ENCODE measurements around the gene FRAS1. TPM values are rescaled to one million over a fixed set of nuclear protein-coding genes. Genes with fewer than 3 reads are reported as not detected.
"Not testable (repeated sequence)": the region's sequence is repeated elsewhere in the genome, so short reads cannot be mapped to it uniquely, and the experiment has no call there.

Gene FRAS1
- total RNA-seq, 4 donors from 2014 or later: 3.4 to 11.7 (median 4.2) TPM

- WGBS, 2 donors (ENCODE audit: low coverage in 1 of 2): 65 to 70% methylated on average over 5 of the region's 5 CpGs
- Histone ChIP-seq H3K4me1 (peaks cover 0 to 18% (median 0%) of the 10 kb centered on the region in 3 donors), H3K27ac (peak overlapping the region in 3 of 4 donors; percentile 10 to 47 (median 41)), H3K9me3 (no peaks in the 10 kb centered on the region), H3K27me3 (no peaks in the 10 kb centered on the region), H3K4me3 (no peak overlapping the region), H3K36me3 (no peaks in the 10 kb centered on the region)
- no peak for TF ChIP-seq POLR2A (IDR thresholded peaks at IDR 0.05)
- no peak for TF ChIP-seq POLR2AphosphoS5 (IDR thresholded peaks at IDR 0.05)
- no peak for TF ChIP-seq EP300 (IDR thresholded peaks at IDR 0.05)
- TF ChIP-seq CTCF (IDR thresholded peaks at IDR 0.05): no peak
- ATAC-seq: no peak
Measured at GRCh38 chr4:78545275-78546246, 488.4 kb downstream of the FRAS1 start.

GRCh38 chr4:78547899-78548298 is 490.8 kb downstream of the FRAS1 start:
- not testable (repeated sequence) for H3K9me3 ChIP-seq, H3K4me3 ChIP-seq, H3K27ac ChIP-seq, ATAC-seq, H3K36me3 ChIP-seq, H3K27me3 ChIP-seq
- peaks cover 0 to 37% (median 0%) of the 10 kb centered on the region in 3 donors for H3K4me1 ChIP-seq
- no CpG with 5 or more reads among the region's 28 CpGs for WGBS, 2 donors (ENCODE audit: low coverage in 1 of 2)

GRCh38 chr4:78548889-78549288 is 491.8 kb downstream of the FRAS1 start:
- not testable (repeated sequence) for H3K27ac ChIP-seq, H3K4me3 ChIP-seq, H3K9me3 ChIP-seq, H3K36me3 ChIP-seq, ATAC-seq, H3K27me3 ChIP-seq
- peaks cover 0 to 47% (median 3%) of the 10 kb centered on the region in 3 donors for H3K4me1 ChIP-seq
- 75 to 96% methylated on average over 1 to 2 of the region's 4 CpGs for WGBS, 2 donors (ENCODE audit: low coverage in 1 of 2)

- ATAC-seq: peak; percentile 70
- Histone ChIP-seq H3K9me3 (no peaks in the 10 kb centered on the region), H3K4me3 (peak within 1 kb of the TSS; percentile 44 to 61), H3K4me1 (peaks cover 0 to 32% (median 3%) of the 10 kb centered on the region in 3 donors), H3K27ac (peak within 1 kb of the TSS; percentile 14 to 96 (median 85)), H3K27me3 (no peaks in the 10 kb centered on the region), H3K36me3 (peaks cover 0 to 10% of the 10 kb centered on the region in 2 donors)
- 3 to 14% methylated on average over 19 to 25 of the region's 65 CpGs for WGBS, 2 donors (ENCODE audit: low coverage in 1 of 2)
- TF ChIP-seq EP300 (IDR thresholded peaks at IDR 0.05) (no peak), POLR2AphosphoS5 (IDR thresholded peaks at IDR 0.05) (no peak), CTCF (IDR thresholded peaks at IDR 0.05) (peak in 1 of 4 experiments; percentile 17), POLR2A (IDR thresholded peaks at IDR 0.05) (peak in 1 of 2 donors; percentile 35)
Measured at GRCh38 chr4:78551420-78552351, 494.6 kb downstream of the FRAS1 start, which contains the start of gene ANXA3. Gene ANXA3, plus strand, starts transcription at chr4:78551770. Its CDS starts 2,704 bp downstream, at chr4:78554474.

- TF ChIP-seq POLR2A (IDR thresholded peaks at IDR 0.05): no peak
- no peak for TF ChIP-seq EP300 (IDR thresholded peaks at IDR 0.05)
- no peak for TF ChIP-seq CTCF (IDR thresholded peaks at IDR 0.05)
- no peak for TF ChIP-seq POLR2AphosphoS5 (IDR thresholded peaks at IDR 0.05)
- WGBS, 2 donors (ENCODE audit: low coverage in 1 of 2): 40 to 46% methylated on average over 10 of the region's 10 CpGs
- ATAC-seq: peak; percentile 37
Measured at GRCh38 chr4:78552389-78553042, 495.4 kb downstream of the FRAS1 start.

More at GRCh38 chr4:78552389-78553042, 495.4 kb downstream of the FRAS1 start:
- Histone ChIP-seq H3K27ac (peak overlapping the region; percentile 14 to 96 (median 85)), H3K36me3 (peaks cover 0 to 10% of the 10 kb centered on the region in 2 donors), H3K27me3 (no peaks in the 10 kb centered on the region), H3K9me3 (no peaks in the 10 kb centered on the region), H3K4me3 (peak overlapping the region; percentile 44 to 61), H3K4me1 (peaks cover 0 to 39% (median 3%) of the 10 kb centered on the region in 3 donors)
